GM23338 (cell line): ENCODE results near the gene FABP6.

Experiments used
- CREB1 ChIP-seq: fragments of 250-450 bp; sonication (Bioruptor Pico); IDR thresholded peaks from 2 replicates; pipeline ENCODE4 v1.5.0; 2020; ENCODE audit warnings: low read depth, mild to moderate bottlenecking, moderate library complexity
- CTCF ChIP-seq, 2 experiments: fragments of 200-600 bp in 1 of 2; sonication (generic) in 1 of 2; conservative IDR thresholded peaks; 2 replicates each; pipeline versions ENCODE4 v1.5.1 to v1.6.1; 2016 to 2017; ENCODE audit warnings: antibody characterized with exemption in 2 of 2, low read depth in 2 of 2, mild to moderate bottlenecking in 2 of 2, moderate library complexity in 1 of 2
- ETS1 ChIP-seq: IDR thresholded peaks from 2 replicates; pipeline ENCODE4 v1.6.1; 2016; ENCODE audit warnings: antibody characterized with exemption
- EZH2 ChIP-seq: fragments of 200-600 bp; sonication (generic); IDR thresholded peaks from one replicate; pipeline ENCODE4 v1.8.0; 2017; ENCODE audit warnings: antibody characterized with exemption, mild to moderate bottlenecking, low read depth; ENCODE audit not compliant: unreplicated experiment
- EZH2phosphoT487 ChIP-seq: fragments of 200-600 bp; sonication (generic); IDR thresholded peaks from one replicate; pipeline ENCODE4 v1.8.1; 2018; ENCODE audit warnings: antibody characterized with exemption; ENCODE audit not compliant: unreplicated experiment
- JUNB ChIP-seq: IDR thresholded peaks from one replicate; pipeline ENCODE4 v1.6.1; 2016; ENCODE audit warnings: antibody characterized with exemption; ENCODE audit not compliant: unreplicated experiment
- NANOG ChIP-seq: IDR thresholded peaks from 2 replicates; pipeline ENCODE4 v1.6.1; 2016; ENCODE audit warnings: antibody characterized with exemption, borderline replicate concordance
- POLR2AphosphoS5 ChIP-seq: IDR thresholded peaks from 2 replicates; pipeline ENCODE4 v1.6.1; 2016; ENCODE audit warnings: antibody characterized with exemption, low read depth
- REST ChIP-seq: IDR thresholded peaks from one replicate; pipeline ENCODE4 v1.6.1; 2018; ENCODE audit warnings: antibody characterized with exemption; ENCODE audit not compliant: unreplicated experiment
- STAT1 ChIP-seq: IDR thresholded peaks from one replicate; pipeline ENCODE4 v1.6.1; 2016; ENCODE audit warnings: antibody characterized with exemption; ENCODE audit not compliant: unreplicated experiment
- ZNF114 ChIP-seq: fragments of 250-450 bp; sonication (Bioruptor Pico); IDR thresholded peaks from 2 replicates; pipeline ENCODE4 v1.5.0; 2020; ENCODE audit warnings: mild to moderate bottlenecking, moderate library complexity
- TF ChIP-seq, protein P1 (sequence below): fragments of 250-450 bp; sonication (Bioruptor Pico); IDR thresholded peaks from 2 replicates; pipeline ENCODE4 v1.5.0; 2020; ENCODE audit warnings: mild to moderate bottlenecking, moderate library complexity

DNA sequence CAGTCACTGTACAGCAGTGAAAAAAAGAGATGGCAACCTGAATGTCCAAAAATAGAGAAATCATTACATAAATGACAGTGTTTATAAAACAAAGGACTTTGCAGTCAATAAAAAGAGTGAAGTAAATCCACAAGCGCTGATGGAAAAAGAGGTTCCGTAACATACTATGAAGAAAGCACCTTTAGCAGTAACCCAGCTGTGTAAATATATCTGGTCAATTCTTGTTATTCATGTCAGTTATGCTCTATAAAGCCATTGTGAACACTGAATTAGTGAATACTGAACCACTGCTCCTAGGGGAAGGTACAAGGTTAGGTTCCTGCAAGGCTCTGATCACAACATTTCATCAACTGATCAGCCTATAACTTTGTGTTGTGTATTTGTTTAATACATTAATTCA is 43.6 kb downstream of the FABP6 start:
- no peak for TF ChIP-seq CTCF (conservative IDR thresholded peaks at IDR 0.05; ENCODE audit: low read depth in 2 of 2)
- no peak for TF ChIP-seq ZNF114 (CRISPR knock-in tag)
- no peak for TF ChIP-seq EZH2phosphoT487
- TF ChIP-seq EZH2 = no peak
- no peak for TF ChIP-seq POLR2AphosphoS5
- no peak for TF ChIP-seq REST
- no peak for TF ChIP-seq CREB1
- TF ChIP-seq NANOG = no peak
- TF ChIP-seq, protein P1, sequence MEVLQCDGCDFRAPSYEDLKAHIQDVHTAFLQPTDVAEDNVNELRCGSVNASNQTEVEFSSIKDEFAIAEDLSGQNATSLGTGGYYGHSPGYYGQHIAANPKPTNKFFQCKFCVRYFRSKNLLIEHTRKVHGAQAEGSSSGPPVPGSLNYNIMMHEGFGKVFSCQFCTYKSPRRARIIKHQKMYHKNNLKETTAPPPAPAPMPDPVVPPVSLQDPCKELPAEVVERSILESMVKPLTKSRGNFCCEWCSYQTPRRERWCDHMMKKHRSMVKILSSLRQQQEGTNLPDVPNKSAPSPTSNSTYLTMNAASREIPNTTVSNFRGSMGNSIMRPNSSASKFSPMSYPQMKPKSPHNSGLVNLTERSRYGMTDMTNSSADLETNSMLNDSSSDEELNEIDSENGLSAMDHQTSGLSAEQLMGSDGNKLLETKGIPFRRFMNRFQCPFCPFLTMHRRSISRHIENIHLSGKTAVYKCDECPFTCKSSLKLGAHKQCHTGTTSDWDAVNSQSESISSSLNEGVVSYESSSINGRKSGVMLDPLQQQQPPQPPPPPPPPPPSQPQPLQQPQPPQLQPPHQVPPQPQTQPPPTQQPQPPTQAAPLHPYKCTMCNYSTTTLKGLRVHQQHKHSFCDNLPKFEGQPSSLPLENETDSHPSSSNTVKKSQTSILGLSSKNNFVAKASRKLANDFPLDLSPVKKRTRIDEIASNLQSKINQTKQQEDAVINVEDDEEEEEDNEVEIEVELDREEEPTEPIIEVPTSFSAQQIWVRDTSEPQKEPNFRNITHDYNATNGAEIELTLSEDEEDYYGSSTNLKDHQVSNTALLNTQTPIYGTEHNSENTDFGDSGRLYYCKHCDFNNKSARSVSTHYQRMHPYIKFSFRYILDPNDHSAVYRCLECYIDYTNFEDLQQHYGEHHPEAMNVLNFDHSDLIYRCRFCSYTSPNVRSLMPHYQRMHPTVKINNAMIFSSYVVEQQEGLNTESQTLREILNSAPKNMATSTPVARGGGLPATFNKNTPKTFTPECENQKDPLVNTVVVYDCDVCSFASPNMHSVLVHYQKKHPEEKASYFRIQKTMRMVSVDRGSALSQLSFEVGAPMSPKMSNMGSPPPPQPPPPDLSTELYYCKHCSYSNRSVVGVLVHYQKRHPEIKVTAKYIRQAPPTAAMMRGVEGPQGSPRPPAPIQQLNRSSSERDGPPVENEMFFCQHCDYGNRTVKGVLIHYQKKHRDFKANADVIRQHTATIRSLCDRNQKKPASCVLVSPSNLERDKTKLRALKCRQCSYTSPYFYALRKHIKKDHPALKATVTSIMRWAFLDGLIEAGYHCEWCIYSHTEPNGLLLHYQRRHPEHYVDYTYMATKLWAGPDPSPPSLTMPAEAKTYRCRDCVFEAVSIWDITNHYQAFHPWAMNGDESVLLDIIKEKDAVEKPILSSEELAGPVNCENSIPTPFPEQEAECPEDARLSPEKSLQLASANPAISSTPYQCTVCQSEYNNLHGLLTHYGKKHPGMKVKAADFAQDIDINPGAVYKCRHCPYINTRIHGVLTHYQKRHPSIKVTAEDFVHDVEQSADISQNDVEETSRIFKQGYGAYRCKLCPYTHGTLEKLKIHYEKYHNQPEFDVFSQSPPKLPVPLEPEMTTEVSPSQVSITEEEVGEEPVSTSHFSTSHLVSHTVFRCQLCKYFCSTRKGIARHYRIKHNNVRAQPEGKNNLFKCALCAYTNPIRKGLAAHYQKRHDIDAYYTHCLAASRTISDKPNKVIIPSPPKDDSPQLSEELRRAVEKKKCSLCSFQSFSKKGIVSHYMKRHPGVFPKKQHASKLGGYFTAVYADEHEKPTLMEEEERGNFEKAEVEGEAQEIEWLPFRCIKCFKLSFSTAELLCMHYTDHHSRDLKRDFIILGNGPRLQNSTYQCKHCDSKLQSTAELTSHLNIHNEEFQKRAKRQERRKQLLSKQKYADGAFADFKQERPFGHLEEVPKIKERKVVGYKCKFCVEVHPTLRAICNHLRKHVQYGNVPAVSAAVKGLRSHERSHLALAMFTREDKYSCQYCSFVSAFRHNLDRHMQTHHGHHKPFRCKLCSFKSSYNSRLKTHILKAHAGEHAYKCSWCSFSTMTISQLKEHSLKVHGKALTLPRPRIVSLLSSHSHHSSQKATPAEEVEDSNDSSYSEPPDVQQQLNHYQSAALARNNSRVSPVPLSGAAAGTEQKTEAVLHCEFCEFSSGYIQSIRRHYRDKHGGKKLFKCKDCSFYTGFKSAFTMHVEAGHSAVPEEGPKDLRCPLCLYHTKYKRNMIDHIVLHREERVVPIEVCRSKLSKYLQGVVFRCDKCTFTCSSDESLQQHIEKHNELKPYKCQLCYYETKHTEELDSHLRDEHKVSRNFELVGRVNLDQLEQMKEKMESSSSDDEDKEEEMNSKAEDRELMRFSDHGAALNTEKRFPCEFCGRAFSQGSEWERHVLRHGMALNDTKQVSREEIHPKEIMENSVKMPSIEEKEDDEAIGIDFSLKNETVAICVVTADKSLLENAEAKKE (CRISPR knock-in tag) = no peak
- TF ChIP-seq ETS1 = no peak
- TF ChIP-seq STAT1 = no peak
- no peak for TF ChIP-seq JUNB
